ENCODE measurements around the gene CAPZA1. TPM values are rescaled to one million over a fixed set of nuclear protein-coding genes. Genes with fewer than 3 reads are reported as not detected.

The CAPZA1 gene
- total RNA-seq, 4 donors from 2014 or later: 102 to 209 (median 165) TPM

DNA sequence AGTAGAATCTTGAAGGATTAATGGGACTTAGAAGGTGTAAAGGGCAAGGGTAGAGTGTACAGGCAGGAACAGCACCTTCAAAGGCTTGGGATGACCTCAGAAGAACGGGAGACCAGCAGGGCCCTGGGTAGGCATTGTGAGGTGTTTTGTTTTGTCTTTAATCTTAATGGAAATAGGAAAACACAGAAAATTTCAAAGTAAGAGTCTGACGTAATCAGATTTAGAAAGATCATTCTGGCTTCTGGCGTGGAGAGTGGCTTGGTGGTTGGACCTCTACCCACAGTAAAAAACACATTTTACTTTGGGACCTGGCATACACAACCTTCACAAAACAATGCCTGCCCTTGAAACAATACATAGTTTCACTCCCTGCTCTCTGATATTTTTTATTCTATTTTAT lies 59.0 kb downstream of the CAPZA1 start:
- TF ChIP-seq, protein P1, sequence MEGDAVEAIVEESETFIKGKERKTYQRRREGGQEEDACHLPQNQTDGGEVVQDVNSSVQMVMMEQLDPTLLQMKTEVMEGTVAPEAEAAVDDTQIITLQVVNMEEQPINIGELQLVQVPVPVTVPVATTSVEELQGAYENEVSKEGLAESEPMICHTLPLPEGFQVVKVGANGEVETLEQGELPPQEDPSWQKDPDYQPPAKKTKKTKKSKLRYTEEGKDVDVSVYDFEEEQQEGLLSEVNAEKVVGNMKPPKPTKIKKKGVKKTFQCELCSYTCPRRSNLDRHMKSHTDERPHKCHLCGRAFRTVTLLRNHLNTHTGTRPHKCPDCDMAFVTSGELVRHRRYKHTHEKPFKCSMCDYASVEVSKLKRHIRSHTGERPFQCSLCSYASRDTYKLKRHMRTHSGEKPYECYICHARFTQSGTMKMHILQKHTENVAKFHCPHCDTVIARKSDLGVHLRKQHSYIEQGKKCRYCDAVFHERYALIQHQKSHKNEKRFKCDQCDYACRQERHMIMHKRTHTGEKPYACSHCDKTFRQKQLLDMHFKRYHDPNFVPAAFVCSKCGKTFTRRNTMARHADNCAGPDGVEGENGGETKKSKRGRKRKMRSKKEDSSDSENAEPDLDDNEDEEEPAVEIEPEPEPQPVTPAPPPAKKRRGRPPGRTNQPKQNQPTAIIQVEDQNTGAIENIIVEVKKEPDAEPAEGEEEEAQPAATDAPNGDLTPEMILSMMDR (IDR thresholded peaks at IDR 0.05; ENCODE audit: low read depth): no peak

DNA sequence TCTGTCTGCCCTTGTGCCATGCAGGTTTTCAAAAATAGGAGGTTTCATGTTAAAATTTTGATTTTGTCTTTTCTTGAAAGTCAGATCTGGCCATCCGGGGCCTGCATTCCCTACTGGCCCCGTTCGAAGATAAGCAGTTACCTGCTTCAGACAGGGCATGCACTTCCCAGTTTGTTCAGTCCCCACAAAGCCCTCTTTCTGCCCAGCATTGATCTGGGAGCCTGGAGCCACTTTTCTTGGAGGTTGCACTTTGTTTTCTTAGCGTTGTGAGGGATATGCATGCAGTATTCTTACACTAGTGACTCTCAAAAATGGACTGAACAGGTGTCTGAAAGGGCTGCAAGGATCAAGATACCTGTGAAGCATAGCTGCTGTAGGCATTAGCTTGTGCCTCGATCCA lies 66.3 kb downstream of the CAPZA1 start:
- TF ChIP-seq, protein P1 (IDR thresholded peaks at IDR 0.05; ENCODE audit: low read depth): no peak

DNA sequence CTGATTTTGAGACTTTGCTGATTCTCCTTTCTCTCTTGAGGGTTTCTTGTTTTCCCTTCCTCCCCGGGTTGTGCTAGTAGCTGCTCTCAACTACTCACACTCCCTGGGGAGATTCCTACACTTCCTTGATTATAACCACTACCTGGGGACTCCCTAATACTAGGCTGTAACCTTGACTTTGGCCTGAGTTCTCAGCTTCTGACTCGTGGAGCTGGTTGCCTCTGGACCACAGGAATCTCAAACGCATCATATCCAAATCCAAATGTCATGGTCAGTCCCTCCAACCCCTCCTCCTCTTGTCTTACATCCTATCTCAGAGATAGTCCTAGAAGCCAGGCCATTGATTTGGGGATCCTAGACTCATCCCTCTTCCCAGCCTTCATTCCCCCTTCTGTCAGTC lies 66.8 kb downstream of the CAPZA1 start:
- TF ChIP-seq, protein P1 (IDR thresholded peaks at IDR 0.05; ENCODE audit: low read depth): no peak

DNA sequence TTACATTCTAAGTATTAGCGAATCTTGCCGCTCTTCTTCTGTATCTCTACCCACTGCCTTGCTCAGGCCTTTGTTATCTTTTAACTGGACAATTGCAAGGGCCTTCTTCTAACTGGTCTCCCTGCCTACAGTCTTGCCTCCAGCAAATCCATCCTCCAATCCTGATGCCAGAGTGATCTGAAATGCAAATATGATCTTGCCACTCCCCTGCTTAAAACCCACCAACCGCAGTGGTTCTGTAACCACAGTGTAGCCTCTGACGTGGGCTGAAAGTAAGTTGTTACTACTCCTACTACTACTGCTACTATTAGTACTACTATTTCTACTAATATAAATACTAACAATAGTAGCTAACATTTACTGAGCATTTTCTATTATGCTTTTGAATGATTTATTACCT lies 67.2 kb downstream of the CAPZA1 start:
- TF ChIP-seq, protein P1 (IDR thresholded peaks at IDR 0.05; ENCODE audit: low read depth): no peak

DNA sequence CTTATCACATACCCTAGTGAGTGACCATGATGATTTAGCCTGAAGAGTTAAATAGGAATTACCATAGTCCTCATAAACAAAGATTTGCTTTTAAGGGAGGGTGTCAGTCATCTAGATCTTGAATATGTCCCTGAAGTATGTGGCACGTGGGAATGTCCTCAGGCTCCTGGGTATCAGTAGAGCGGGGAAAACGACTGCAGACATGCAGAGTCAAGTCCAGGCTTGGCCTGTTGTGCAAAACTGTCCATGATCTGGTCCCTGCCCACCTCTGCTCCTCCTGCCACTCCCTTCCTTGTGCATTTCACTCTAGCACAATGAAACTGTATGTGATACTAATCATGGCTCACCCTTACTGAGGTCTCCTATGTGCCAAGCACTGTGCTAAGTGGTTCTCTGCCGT lies 67.7 kb downstream of the CAPZA1 start:
- TF ChIP-seq, protein P1 (IDR thresholded peaks at IDR 0.05; ENCODE audit: low read depth): no peak

DNA sequence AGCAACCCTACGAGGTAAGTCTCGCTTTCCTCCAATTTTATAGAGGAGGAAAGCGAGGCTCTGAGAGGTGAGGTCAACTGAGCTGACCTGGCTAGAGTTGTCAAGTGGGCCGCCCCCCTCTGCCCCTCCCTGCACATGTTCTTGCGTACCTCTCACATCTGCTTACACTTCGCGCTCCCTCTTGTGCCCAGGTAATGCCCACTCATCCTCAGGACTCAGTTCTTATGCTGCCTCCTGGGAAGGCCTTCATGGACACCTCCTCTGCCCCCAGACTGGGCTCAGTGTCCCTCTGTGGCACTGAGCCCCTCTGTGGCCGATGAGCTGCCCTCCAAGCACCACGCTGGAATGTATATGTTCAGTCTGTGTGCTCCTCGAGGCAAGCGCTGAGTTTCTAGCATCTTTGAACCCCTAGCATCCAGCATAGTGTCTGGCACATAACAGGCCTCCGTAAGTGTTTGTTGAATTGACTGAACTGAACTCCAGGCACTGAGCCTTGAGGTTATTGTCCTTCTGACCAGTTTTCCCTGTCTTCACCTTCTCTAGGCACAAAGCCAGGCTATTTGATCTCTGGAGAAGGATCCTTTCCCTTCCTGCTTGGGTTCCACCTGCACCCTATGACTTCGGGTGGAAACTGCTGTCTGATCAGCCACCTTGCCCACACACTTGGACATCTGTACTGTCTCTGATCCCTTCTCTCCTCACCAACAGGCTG lies 68.3 kb downstream of the CAPZA1 start:
- TF ChIP-seq, protein P1 (IDR thresholded peaks at IDR 0.05; ENCODE audit: low read depth): no peak

DNA sequence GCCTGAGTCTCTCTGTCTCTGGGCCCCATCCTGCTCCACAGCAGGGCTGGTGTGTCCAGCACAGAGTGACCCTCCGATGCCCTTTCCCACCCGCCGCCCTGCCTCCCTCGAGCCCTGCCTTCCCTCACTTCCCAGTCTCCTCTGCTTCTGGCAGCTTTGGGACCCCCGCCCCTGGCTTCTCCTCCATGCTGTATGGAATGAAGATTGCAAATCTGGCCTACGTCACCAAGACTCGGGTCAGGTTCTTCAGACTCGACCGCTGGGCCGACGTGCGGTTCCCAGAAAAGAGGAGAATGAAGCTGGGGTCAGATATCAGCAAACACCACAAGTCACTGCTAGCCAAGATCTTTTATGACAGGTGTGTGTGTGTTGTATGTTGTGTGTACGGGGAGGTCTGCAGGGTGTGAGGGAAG lies 69.2 kb downstream of the CAPZA1 start:
- TF ChIP-seq, protein P1 (IDR thresholded peaks at IDR 0.05; ENCODE audit: low read depth): no peak
